Pancreas (tissue), 10 donors: ENCODE data around the gene DNMBP. TPM values are rescaled to one million over a fixed set of nuclear protein-coding genes. Genes with fewer than 3 reads are reported as not detected.

Experiments used
- ATAC-seq, 4 donors: fragments of 200-7000 bp; cut with Tn5 transposase; one replicate each; pipeline versions ENCODE4 v1.8.0 to v1.9.1; 2020; ENCODE audit warnings: mild to moderate bottlenecking in 4 of 4, moderate library complexity in 4 of 4
- DNase-seq, 6 donors: peaks; one replicate each; pipeline ENCODE4 v3.0.0-alpha.2; 2020
- FAIRE-seq: peaks from 2 replicates; lab custom pipeline; 2012; peaks lifted over from hg19 to GRCh38; lab: Jason Lieb, UNC
- H3K27ac ChIP-seq, 4 donors: fragments of 200-600 bp; sonication (generic); 1 replicate in 3 of 4; 2 replicates in 1 of 4; pipeline versions ENCODE4 v1.5.0 to v1.8.0; 2020
- H3K27me3 ChIP-seq, 4 donors: fragments of 200-600 bp; one replicate each; pipeline ENCODE4 v1.8.0; 2021
- H3K36me3 ChIP-seq, 3 donors: fragments of 200-600 bp; sonication (generic) in 1 of 3; one replicate each; pipeline versions ENCODE4 v1.5.0 to v1.8.0; 2020 to 2021
- H3K4me1 ChIP-seq, 3 donors: fragments of 200-600 bp; one replicate each; pipeline ENCODE4 v1.8.0; 2021
- H3K4me3 ChIP-seq, 4 donors: fragments of 200-600 bp; sonication (generic) in 2 of 4; one replicate each; pipeline versions ENCODE4 v1.5.0 to v1.8.0; 2020 to 2021
- H3K9me3 ChIP-seq, 4 donors: fragments of 200-600 bp; one replicate each; pipeline ENCODE4 v1.8.0; 2021
- WGBS, 2 donors: extraction: QIAGEN DNeasy Blood & Tissue Kit; methylation state at CpG; one replicate each; pipeline ENCODE4 v1.1.7; 2013; 5-methylcytosine and 5-hydroxymethylcytosine counted together
- intact Hi-C, 3 donors: fragments of 100-400 bp; cut with DNase I; formaldehyde crosslinking; loops; one replicate each; pipeline versions ENCODE4 v1.11.1 to v1.14.2; 2022
- polyA plus RNA-seq, 2 donors: library from polyadenylated mRNA; stranded (reverse); fragments of 200-250 nt; gene quantifications; one replicate each; pipeline ENCODE4 v1.2.3, GENCODE V29; 2013
- total RNA-seq, 6 donors: library from RNA; stranded (reverse); fragmentation: NEBNext Ultra II Directional in 4 of 6; extraction: Animal tissue kit (Norgen Biotek cat#: 25700) in 4 of 6; gene quantifications; one replicate each; pipeline versions ENCODE4 v1.2.1 to v1.2.4, GENCODE V29; 2021 to 2023
- TF ChIP-seq, protein P1 (sequence below), 4 donors: fragments of 200-600 bp; sonication (generic) in 3 of 4; IDR thresholded peaks; one replicate each; pipeline versions ENCODE4 v1.5.0 to v1.8.0; 2021; ENCODE audit warnings: antibody characterized with exemption in 4 of 4
- donor health status: healthy with polysubstance abuse.
- donor health status: DM: no; HTN: no; CAD: no; lungs with moderate emphysema.
- donor health status: DM: no; HTN: no; CAD: no.
- donor health status: control.
- donor health status: control.
- donor health status: Bipolar disorder and iron deficiency.
- donor health status: DM: yes; HTN: yes; CAD: no.
- donor health status: DM: no; HTN: no; CAD: no.
- donor health status: DM: no; HTN: no; CAD: no.
- donor health status: DM: yes; HTN: yes; CAD: no.

The DNMBP gene
- total and polyA plus RNA-seq, 8 donors, result 8.9 to 17.9 (median 11.2) TPM

- no peak for FAIRE-seq
- WGBS, 2 donors, result 78 to 82% methylated on average over 11 of the region's 11 CpGs
- TF ChIP-seq, protein P1, sequence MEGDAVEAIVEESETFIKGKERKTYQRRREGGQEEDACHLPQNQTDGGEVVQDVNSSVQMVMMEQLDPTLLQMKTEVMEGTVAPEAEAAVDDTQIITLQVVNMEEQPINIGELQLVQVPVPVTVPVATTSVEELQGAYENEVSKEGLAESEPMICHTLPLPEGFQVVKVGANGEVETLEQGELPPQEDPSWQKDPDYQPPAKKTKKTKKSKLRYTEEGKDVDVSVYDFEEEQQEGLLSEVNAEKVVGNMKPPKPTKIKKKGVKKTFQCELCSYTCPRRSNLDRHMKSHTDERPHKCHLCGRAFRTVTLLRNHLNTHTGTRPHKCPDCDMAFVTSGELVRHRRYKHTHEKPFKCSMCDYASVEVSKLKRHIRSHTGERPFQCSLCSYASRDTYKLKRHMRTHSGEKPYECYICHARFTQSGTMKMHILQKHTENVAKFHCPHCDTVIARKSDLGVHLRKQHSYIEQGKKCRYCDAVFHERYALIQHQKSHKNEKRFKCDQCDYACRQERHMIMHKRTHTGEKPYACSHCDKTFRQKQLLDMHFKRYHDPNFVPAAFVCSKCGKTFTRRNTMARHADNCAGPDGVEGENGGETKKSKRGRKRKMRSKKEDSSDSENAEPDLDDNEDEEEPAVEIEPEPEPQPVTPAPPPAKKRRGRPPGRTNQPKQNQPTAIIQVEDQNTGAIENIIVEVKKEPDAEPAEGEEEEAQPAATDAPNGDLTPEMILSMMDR (IDR thresholded peaks at IDR 0.05), result no peak
These were observed 15.0 kb upstream of the DNMBP start for GRCh38 chr10:100024748-100025147.

DNA sequence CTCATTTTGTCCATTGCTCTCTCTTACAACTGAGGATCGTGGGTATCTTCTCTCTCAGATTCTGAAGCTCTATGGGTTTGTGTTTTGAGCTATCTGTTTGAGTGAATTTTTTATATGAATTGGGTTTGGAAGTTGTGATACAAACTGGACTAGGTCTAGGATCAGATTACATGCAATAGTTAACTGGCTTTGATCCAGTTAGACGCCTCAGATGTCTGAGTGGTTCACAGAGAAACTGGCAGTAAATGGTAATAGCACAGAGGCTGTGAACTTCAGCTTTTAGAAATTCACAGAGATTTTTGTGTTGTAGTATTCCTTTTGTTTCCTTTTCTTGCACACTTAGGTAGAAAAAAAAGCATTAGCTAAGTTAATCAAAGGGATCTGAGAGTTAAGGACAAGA, 12.7 kb upstream of the DNMBP start:
- FAIRE-seq (no peak), ATAC-seq (no peak), DNase-seq (no peak)
- intact Hi-C loops, result no loop called here
- TF ChIP-seq, protein P1 (IDR thresholded peaks at IDR 0.05), result no peak
- Histone ChIP-seq H3K4me3 (no peak overlapping the region), H3K4me1 (no peaks in the 10 kb centered on the region), H3K27ac (no peak overlapping the region), H3K9me3 (no peaks in the 10 kb centered on the region), H3K27me3 (no peaks in the 10 kb centered on the region), H3K36me3 (no peaks in the 10 kb centered on the region)
- WGBS, 2 donors, result 44 to 59% methylated on average over 2 of the region's 2 CpGs

More at GRCh38 chr10:100024748-100025147, 15.0 kb upstream of the DNMBP start:
- ATAC-seq, result no peak
- Histone ChIP-seq H3K27ac (no peak overlapping the region), H3K27me3 (no peaks in the 10 kb centered on the region), H3K36me3 (no peaks in the 10 kb centered on the region), H3K9me3 (no peaks in the 10 kb centered on the region), H3K4me3 (no peak overlapping the region), H3K4me1 (no peaks in the 10 kb centered on the region)
- no peak for DNase-seq
- intact Hi-C loops, result no loop called here

DNA sequence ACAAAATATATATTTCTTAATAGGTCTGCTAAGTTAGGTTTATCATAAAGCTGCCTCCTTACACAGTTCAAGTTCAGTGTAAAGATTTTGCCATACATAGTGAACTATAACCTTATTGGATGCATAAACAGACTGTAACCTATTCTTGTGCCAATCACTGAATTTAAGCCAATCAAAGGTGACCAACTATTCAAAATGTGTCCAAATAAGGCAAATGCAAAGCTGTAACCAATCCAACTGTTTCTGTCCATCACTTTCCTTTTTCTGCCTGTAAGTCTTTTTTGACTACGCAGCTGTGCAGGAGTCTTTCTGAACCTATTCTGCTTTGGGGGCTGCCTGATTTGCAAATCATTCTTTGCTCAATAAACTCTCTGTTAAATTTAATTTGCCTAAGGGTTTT, 11.6 kb upstream of the DNMBP start:
- Histone ChIP-seq H3K4me3 (no peak overlapping the region), H3K9me3 (no peaks in the 10 kb centered on the region), H3K27ac (no peak overlapping the region), H3K4me1 (no peaks in the 10 kb centered on the region), H3K27me3 (no peaks in the 10 kb centered on the region), H3K36me3 (no peaks in the 10 kb centered on the region)
- ATAC-seq, result no peak
- DNase-seq, result no peak
- intact Hi-C loops, result no loop called here
- WGBS, 2 donors, result 93 to 95% methylated on average over 1 of the region's 1 CpG
- TF ChIP-seq, protein P1 (IDR thresholded peaks at IDR 0.05), result no peak
- FAIRE-seq, result no peak

DNA sequence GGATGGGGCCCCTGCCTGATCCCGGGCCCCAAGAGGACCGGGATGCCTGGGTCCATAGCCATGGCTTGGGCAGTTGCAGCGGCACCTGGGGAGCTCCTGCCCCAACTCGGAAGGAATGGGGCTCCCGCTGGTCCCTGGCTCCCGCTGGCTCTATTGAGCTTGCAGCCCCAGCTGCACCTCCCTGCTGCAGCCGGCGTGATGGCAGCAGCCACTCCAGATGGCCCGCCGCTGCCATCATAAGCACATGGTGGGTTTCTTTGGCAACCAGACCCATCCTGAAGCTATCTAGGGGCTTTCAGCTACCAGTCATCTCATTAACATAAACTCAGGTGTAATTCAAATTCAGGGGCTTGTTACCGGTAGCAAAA, 11.1 kb upstream of the DNMBP start:
- DNase-seq (peak in 1 of 6 donors; percentile 41), FAIRE-seq (no peak), ATAC-seq (no peak)
- 52 to 58% methylated on average over 10 to 11 of the region's 11 CpGs for WGBS, 2 donors
- Histone ChIP-seq H3K27ac (no peak overlapping the region), H3K4me3 (no peak overlapping the region), H3K4me1 (no peaks in the 10 kb centered on the region), H3K27me3 (no peaks in the 10 kb centered on the region), H3K9me3 (no peaks in the 10 kb centered on the region), H3K36me3 (no peaks in the 10 kb centered on the region)
- TF ChIP-seq, protein P1 (IDR thresholded peaks at IDR 0.05), result no peak
- intact Hi-C loops, result no loop called here

DNA sequence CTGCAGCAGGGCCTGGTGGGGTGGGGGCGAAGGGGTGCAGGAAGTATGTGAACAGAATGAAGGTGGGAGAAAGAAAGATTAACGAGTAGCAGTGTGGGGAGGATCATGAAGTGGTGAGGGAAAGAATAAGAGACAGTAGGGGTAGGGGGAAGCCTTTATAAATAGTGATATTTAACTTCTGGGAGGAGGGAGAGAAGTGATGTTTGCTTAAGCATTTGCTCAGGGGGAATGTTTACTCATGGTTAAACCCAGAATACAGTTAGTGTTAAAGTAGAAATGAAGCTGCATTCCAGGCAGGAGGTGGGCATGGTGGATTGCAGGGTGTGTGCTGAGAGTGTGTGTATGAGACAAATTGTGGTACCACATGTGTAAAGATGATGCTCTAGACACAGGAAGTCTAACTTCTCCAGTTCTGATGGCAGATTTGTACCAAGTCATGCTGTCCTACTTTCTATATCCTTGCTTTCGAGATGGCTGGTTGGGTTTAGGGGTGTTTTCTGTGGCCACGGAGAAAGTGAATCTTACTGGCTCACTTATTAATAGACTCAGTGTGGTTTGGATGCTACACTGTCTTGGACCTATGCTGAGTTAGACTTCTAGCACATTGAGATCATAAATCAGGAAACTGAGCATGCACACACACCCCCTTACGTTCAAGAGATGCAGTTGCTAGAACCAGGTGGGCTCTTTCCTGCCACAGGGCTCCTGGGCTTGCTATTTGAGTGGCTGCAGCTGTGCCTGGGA, 10.6 kb upstream of the DNMBP start:
- peak in 1 of 4 donors; percentile 31 for ATAC-seq
- Histone ChIP-seq H3K27me3 (no peaks in the 10 kb centered on the region), H3K4me3 (no peak overlapping the region), H3K4me1 (no peaks in the 10 kb centered on the region), H3K9me3 (no peaks in the 10 kb centered on the region), H3K36me3 (no peaks in the 10 kb centered on the region), H3K27ac (no peak overlapping the region)
- no peak for DNase-seq
- no peak for FAIRE-seq
- TF ChIP-seq, protein P1 (IDR thresholded peaks at IDR 0.05), result no peak
- intact Hi-C loops, result no loop called here
- 31 to 33% methylated on average over 5 of the region's 5 CpGs for WGBS, 2 donors
